Psoas muscle (tissue), 8 donors: ENCODE results near the gene HARS2. TPM values are rescaled to one million over a fixed set of nuclear protein-coding genes. Genes with fewer than 3 reads are reported as not detected.
A peak's percentile ranks its signal among the peaks of the same experiment; 100 is the strongest.

Experiments used
- ATAC-seq, 4 donors: fragments of 200-7000 bp; cut with Tn5 transposase; one replicate each; pipeline ENCODE4 v1.9.1; 2020; ENCODE audit warnings: moderate library complexity in 3 of 4, mild to moderate bottlenecking in 2 of 4
- DNase-seq, 2 donors: peaks; one replicate each; pipeline ENCODE4 v3.0.0-alpha.2; 2020
- H3K27ac ChIP-seq: fragments of 200-600 bp; one replicate; pipeline ENCODE4 v1.8.0; 2022
- H3K27me3 ChIP-seq, 3 donors: fragments of 200-600 bp in 1 of 3; one replicate each; pipeline versions ENCODE4 v1.6.1 to v1.8.0; 2013 to 2022; ENCODE audit warnings: low read length in 2 of 3, mild to moderate bottlenecking in 2 of 3, moderate library complexity in 1 of 3; ENCODE audit not compliant: insufficient read depth in 3 of 3
- H3K36me3 ChIP-seq, 2 donors: fragments of 200-600 bp in 1 of 2; one replicate each; pipeline versions ENCODE4 v1.6.1 to v1.8.0; 2013 to 2022; ENCODE audit warnings: low read depth in 1 of 2, mild to moderate bottlenecking in 1 of 2, moderate library complexity in 1 of 2; ENCODE audit not compliant: insufficient read depth in 1 of 2
- H3K4me1 ChIP-seq: fragments of 200-600 bp; one replicate; pipeline ENCODE4 v1.8.0; 2022
- H3K4me3 ChIP-seq: fragments of 200-600 bp; one replicate; pipeline ENCODE4 v1.8.0; 2022; ENCODE audit warnings: mild to moderate bottlenecking
- H3K9me3 ChIP-seq: fragments of 200-600 bp; one replicate; pipeline ENCODE4 v1.8.0; 2022
- CTCF ChIP-seq: fragments of 200-600 bp; IDR thresholded peaks from one replicate; pipeline ENCODE4 v1.8.0; 2022; ENCODE audit warnings: antibody characterized with exemption
- WGBS, 3 donors: extraction: QIAGEN DNeasy Blood & Tissue Kit; methylation state at CpG; one replicate each; pipeline versions ENCODE4 v1.1.6 to v1.1.7; 2013; 5-methylcytosine and 5-hydroxymethylcytosine counted together
- intact Hi-C, 2 donors: fragments of 100-400 bp; cut with DNase I; formaldehyde crosslinking; loops; one replicate each; pipeline versions ENCODE4 v1.11.0 to v1.14.2; 2022
- polyA plus RNA-seq, 3 donors: library from polyadenylated mRNA; stranded (reverse); fragments of 200-250 nt; gene quantifications; one replicate each; pipeline ENCODE4 v1.2.3, GENCODE V29; 2013
- total RNA-seq, 4 donors: library from RNA; stranded (reverse); fragmentation: NEBNext Ultra II Directional in 2 of 4; extraction: Animal tissue kit (Norgen Biotek cat#: 25700) in 2 of 4; gene quantifications; one replicate each; pipeline versions ENCODE4 v1.2.1 to v1.2.4, GENCODE V29; 2021 to 2023
- donor health status: healthy with polysubstance abuse.
- donor health status: DM: no; HTN: no; CAD: no; lungs with moderate emphysema.
- donor health status: Bipolar disorder and iron deficiency.
- donor health status: healthy.
- donor health status: DM: yes; HTN: yes; CAD: no.
- donor health status: DM: no; HTN: no; CAD: no.
- donor health status: DM: no; HTN: no; CAD: no.
- donor health status: DM: yes; HTN: yes; CAD: no.

The HARS2 gene
- total and polyA plus RNA-seq, 7 donors = 19.8 to 40.9 (median 23.8) TPM

- no peaks in the 10 kb centered on the region for H3K9me3 ChIP-seq
- no peak for TF ChIP-seq CTCF
- no peaks in the 10 kb centered on the region for H3K36me3 ChIP-seq
- 7 to 15% (median 10%) methylated on average over 23 of the region's 23 CpGs for WGBS, 3 donors
- H3K27ac ChIP-seq = no peak overlapping the region
- H3K4me3 ChIP-seq = peak overlapping the region; percentile 46
- no peaks in the 10 kb centered on the region for H3K4me1 ChIP-seq
- ATAC-seq (peak; percentile 73 to 96 (median 88)), DNase-seq (peak; percentile 22 to 58)
- intact Hi-C loops = no loop called here
- H3K27me3 ChIP-seq = peaks cover 0 to 4% (median 3%) of the 10 kb centered on the region in 3 donors
These were observed 34.7 kb downstream of the HARS2 start for GRCh38 chr5:140725799-140726471.

GRCh38 chr5:140733098-140733497 is 41.8 kb downstream of the HARS2 start:
- ATAC-seq = no peak
- Histone ChIP-seq H3K27me3 (peaks cover 0 to 6% (median 3%) of the 10 kb centered on the region in 3 donors), H3K36me3 (no peaks in the 10 kb centered on the region), H3K4me1 (no peaks in the 10 kb centered on the region), H3K27ac (no peak overlapping the region), H3K9me3 (no peaks in the 10 kb centered on the region), H3K4me3 (no peak overlapping the region)
- WGBS, 3 donors = 62 to 71% (median 69%) methylated on average over 4 of the region's 4 CpGs
- no peak for TF ChIP-seq CTCF
- intact Hi-C loops = loop anchor here (5.0 to 10.0 kb wide), 2 partner anchors 158 to 361 kb away; no protein-coding TSS in a partner anchor
- DNase-seq = no peak

GRCh38 chr5:140734354-140734753 is 43.1 kb downstream of the HARS2 start:
- intact Hi-C loops = loop anchor here (5.0 to 10.0 kb wide), 2 partner anchors 160 to 362 kb away; no protein-coding TSS in a partner anchor
- WGBS, 3 donors = 40 to 49% (median 44%) methylated on average over 7 of the region's 7 CpGs
- no peaks in the 10 kb centered on the region for H3K4me1 ChIP-seq

GRCh38 chr5:140737486-140737885 is 46.2 kb downstream of the HARS2 start:
- ATAC-seq (no peak), DNase-seq (no peak)
- H3K27me3 ChIP-seq = peaks cover 0 to 7% (median 3%) of the 10 kb centered on the region in 3 donors
- WGBS, 3 donors = 67 to 75% (median 72%) methylated on average over 1 of the region's 1 CpG
- H3K4me3 ChIP-seq = no peak overlapping the region
- no peaks in the 10 kb centered on the region for H3K36me3 ChIP-seq
- TF ChIP-seq CTCF = no peak
- intact Hi-C loops = loop anchor here in 1 of 2 donors (10.0 kb wide), 1 partner anchor 163 kb away; no protein-coding TSS in a partner anchor
- no peaks in the 10 kb centered on the region for H3K9me3 ChIP-seq
- no peaks in the 10 kb centered on the region for H3K4me1 ChIP-seq
- no peak overlapping the region for H3K27ac ChIP-seq

More at GRCh38 chr5:140734354-140734753, 43.1 kb downstream of the HARS2 start:
- Histone ChIP-seq H3K36me3 (no peaks in the 10 kb centered on the region), H3K4me3 (no peak overlapping the region), H3K27me3 (peaks cover 0 to 6% (median 3%) of the 10 kb centered on the region in 3 donors), H3K9me3 (no peaks in the 10 kb centered on the region), H3K27ac (no peak overlapping the region)
- peak; percentile 59 for TF ChIP-seq CTCF
- ATAC-seq (peak; percentile 67 to 84 (median 78)), DNase-seq (no peak)
